Fibroblast of lung (primary cell): ENCODE data around the gene QSOX1. TPM values are rescaled to one million over a fixed set of nuclear protein-coding genes. Genes with fewer than 3 reads are reported as not detected.

Source experiments
- DNase-seq, 2 donors: peaks; one replicate each; pipeline versions ENCODE4 v3.0.0 to v3.0.0-alpha.2; 2010; ENCODE audit warnings: low read depth in 2 of 2
- H2AFZ ChIP-seq: 2 replicates; pipeline ENCODE4 v1.5.1; 2012; ENCODE audit warnings: low read length, control low read depth, inconsistent platforms
- H3K27ac ChIP-seq: 2 replicates; pipeline ENCODE4 v1.5.1; 2011; ENCODE audit warnings: low read length, control low read depth; ENCODE audit not compliant: insufficient read depth
- H3K27me3 ChIP-seq: 2 replicates; pipeline ENCODE4 v1.5.1; 2011; ENCODE audit warnings: mild to moderate bottlenecking, low read length; ENCODE audit not compliant: control insufficient read depth, insufficient read depth
- H3K36me3 ChIP-seq: 2 replicates; pipeline ENCODE4 v1.5.1; 2011; ENCODE audit warnings: low read length; ENCODE audit not compliant: control insufficient read depth, insufficient read depth
- H3K4me1 ChIP-seq: 2 replicates; pipeline ENCODE4 v1.5.1; 2011; ENCODE audit warnings: low read length; ENCODE audit not compliant: control insufficient read depth, insufficient read depth; ENCODE audit errors: extremely low read depth
- H3K4me2 ChIP-seq: 2 replicates; pipeline ENCODE4 v1.5.1; 2011; ENCODE audit warnings: low read length, control low read depth; ENCODE audit not compliant: insufficient read depth; ENCODE audit errors: extremely low read depth
- H3K4me3 ChIP-seq, 4 experiments: fragments of 200-600 bp in 1 of 4; sonication (generic) in 1 of 4; replicated peaks in 1 of 4; 2 replicates each; pipeline ENCODE4 v1.5.1; 2011 to 2016; ENCODE audit warnings: low read length in 4 of 4, low read depth in 3 of 4, mild to moderate bottlenecking in 3 of 4, control low read depth in 2 of 4, inconsistent platforms in 1 of 4, mixed read lengths in 1 of 4; ENCODE audit not compliant: insufficient read depth in 1 of 4; ENCODE audit errors: control extremely low read depth in 1 of 4
- H3K79me2 ChIP-seq: 2 replicates; pipeline ENCODE4 v1.5.1; 2012; ENCODE audit warnings: mild to moderate bottlenecking, low read length, inconsistent platforms; ENCODE audit not compliant: control insufficient read depth, insufficient read depth
- H3K9ac ChIP-seq: 2 replicates; pipeline ENCODE4 v1.5.1; 2011; ENCODE audit warnings: mild to moderate bottlenecking, low read length, control low read depth; ENCODE audit not compliant: insufficient read depth
- H3K9me3 ChIP-seq: 2 replicates; pipeline ENCODE4 v1.5.1; 2012; ENCODE audit warnings: low read depth, low read length; ENCODE audit not compliant: control insufficient read depth, insufficient read depth
- H4K20me1 ChIP-seq: 2 replicates; pipeline ENCODE4 v1.5.1; 2011; ENCODE audit warnings: low read length; ENCODE audit not compliant: control insufficient read depth, insufficient read depth; ENCODE audit errors: extremely low read depth
- CTCF ChIP-seq, 2 donors: IDR thresholded peaks in 1 of 2; conservative IDR thresholded peaks in 1 of 2; 1 replicate in 1 of 2; 2 replicates in 1 of 2; pipeline ENCODE4 v1.5.1; 2011 to 2012; ENCODE audit warnings: low read length in 2 of 2, control low read depth in 1 of 2, inconsistent platforms in 1 of 2, low read depth in 1 of 2, mild to moderate bottlenecking in 1 of 2
- EZH2 ChIP-seq: IDR thresholded peaks from 2 replicates; pipeline ENCODE4 v1.5.1; 2012; ENCODE audit warnings: low read length, control low read depth, mild to moderate bottlenecking; ENCODE audit errors: missing control alignments
- polyA plus RNA-seq, 2 donors: library from polyadenylated mRNA; depleted of rRNA in 1 of 2; stranded (reverse) in 1 of 2; unstranded in 1 of 2; fragments of >200 nt; gene quantifications; 2 replicates each; pipeline ENCODE4 v1.2.1, GENCODE V29; 2011 to 2012; ENCODE audit warnings: missing spikeins in 1 of 2
- total RNA-seq: library from RNA; depleted of rRNA; stranded (reverse); fragments of >200 nt; gene quantifications from 2 replicates; pipeline ENCODE4 v1.2.1, GENCODE V29; 2014

QSOX1 gene
- total and polyA plus RNA-seq, 2 donors (not counting 1 experiment from before 2014, with no cell fraction given), result 799 to 1,312 TPM

- TF ChIP-seq EZH2, result no peak
Observed at GRCh38 chr1:180193141-180194047, 38.7 kb downstream of the QSOX1 start.

GRCh38 chr1:180194048-180194425, 39.4 kb downstream of the QSOX1 start:
- Histone ChIP-seq H3K4me2 (no peak overlapping the region), H4K20me1 (no peaks in the 10 kb centered on the region), H3K27me3 (no peaks in the 10 kb centered on the region), H2AFZ (no peak overlapping the region), H3K27ac (no peak overlapping the region), H3K36me3 (peaks cover 59% of the 10 kb centered on the region), H3K9me3 (no peaks in the 10 kb centered on the region), H3K4me1 (no peaks in the 10 kb centered on the region), H3K9ac (no peak overlapping the region), H3K4me3 (no peak overlapping the region), H3K79me2 (no peaks in the 10 kb centered on the region)
- DNase-seq, result no peak
- TF ChIP-seq EZH2 (no peak), CTCF (conservative IDR thresholded peaks at IDR 0.05 in 1 of 2, IDR thresholded peaks at IDR 0.05 in 1 of 2; ENCODE audit: low read depth in 1 of 2, low read length in 2 of 2) (no peak)

More at GRCh38 chr1:180193141-180194047, 38.7 kb downstream of the QSOX1 start:
- Histone ChIP-seq H3K27me3 (no peaks in the 10 kb centered on the region), H3K4me1 (no peaks in the 10 kb centered on the region), H3K9ac (no peak overlapping the region), H3K79me2 (no peaks in the 10 kb centered on the region), H3K4me2 (no peak overlapping the region), H3K27ac (no peak overlapping the region), H3K9me3 (no peaks in the 10 kb centered on the region), H2AFZ (no peak overlapping the region), H3K4me3 (no peak overlapping the region), H3K36me3 (peaks cover 61% of the 10 kb centered on the region), H4K20me1 (no peaks in the 10 kb centered on the region)
- no peak for DNase-seq

GRCh38 chr1:180194546-180195207, 40.0 kb downstream of the QSOX1 start:
- H3K27me3 ChIP-seq, result no peaks in the 10 kb centered on the region
- H3K36me3 ChIP-seq, result peaks cover 56% of the 10 kb centered on the region
- no peaks in the 10 kb centered on the region for H3K9me3 ChIP-seq
- DNase-seq, result no peak
- H3K4me3 ChIP-seq, result no peak overlapping the region
- no peaks in the 10 kb centered on the region for H3K4me1 ChIP-seq
- TF ChIP-seq EZH2, result no peak
- no peak for TF ChIP-seq CTCF (conservative IDR thresholded peaks at IDR 0.05 in 1 of 2, IDR thresholded peaks at IDR 0.05 in 1 of 2; ENCODE audit: low read depth in 1 of 2, low read length in 2 of 2)
- H4K20me1 ChIP-seq, result no peaks in the 10 kb centered on the region
- H3K79me2 ChIP-seq, result no peaks in the 10 kb centered on the region
- no peak overlapping the region for H3K9ac ChIP-seq
- no peak overlapping the region for H2AFZ ChIP-seq
- H3K27ac ChIP-seq, result no peak overlapping the region
- H3K4me2 ChIP-seq, result no peak overlapping the region
